Measurements from ENCODE around the gene SPATA6.
"Not testable (repeated sequence)": the region's sequence is repeated elsewhere in the genome, so short reads cannot be mapped to it uniquely, and the experiment has no call there.

The SPATA6 gene

GRCh38 chr1:48435312-48436002 is 36.5 kb downstream of the SPATA6 start:
- H3K36me3 Mint-ChIP-seq, H3K27me3 Mint-ChIP-seq, DNase-seq, CTCF ChIA-PET, H3K9me3 Mint-ChIP-seq, H3K27ac Mint-ChIP-seq, H3K4me1 Mint-ChIP-seq, H3K4me3 Mint-ChIP-seq: not testable (repeated sequence)

- Mint-ChIP-seq H3K27me3 (no peaks in the 10 kb centered on the region), H3K9me3 (peaks cover 2% of the 10 kb centered on the region), H3K27ac (no peak overlapping the region), H3K36me3 (no peaks in the 10 kb centered on the region), H3K4me1 (no peaks in the 10 kb centered on the region), H3K4me3 (no peak overlapping the region)
- CTCF ChIA-PET, result no interaction called here
- DNase-seq, result no peak
Observed at GRCh38 chr1:48430832-48431231, 41.2 kb downstream of the SPATA6 start.

- Mint-ChIP-seq H3K4me3 (no peak overlapping the region), H3K4me1 (no peaks in the 10 kb centered on the region), H3K9me3 (no peaks in the 10 kb centered on the region), H3K27me3 (no peaks in the 10 kb centered on the region), H3K36me3 (no peaks in the 10 kb centered on the region), H3K27ac (no peak overlapping the region)
- no peak for DNase-seq
- CTCF ChIA-PET, result no interaction called here
Observed at GRCh38 chr1:48422009-48422408, 50.0 kb downstream of the SPATA6 start.

- CTCF ChIA-PET, result no interaction called here
- Mint-ChIP-seq H3K36me3 (no peaks in the 10 kb centered on the region), H3K9me3 (no peaks in the 10 kb centered on the region), H3K27ac (peak overlapping the region; percentile 73), H3K4me3 (no peak overlapping the region), H3K4me1 (no peaks in the 10 kb centered on the region), H3K27me3 (no peaks in the 10 kb centered on the region)
- DNase-seq, result no peak
Observed at GRCh38 chr1:48418742-48419141, 53.3 kb downstream of the SPATA6 start.

GRCh38 chr1:48415050-48415449 is 57.0 kb downstream of the SPATA6 start:
- CTCF ChIA-PET, result no interaction called here
- Mint-ChIP-seq H3K27ac (no peak overlapping the region), H3K4me1 (no peaks in the 10 kb centered on the region), H3K4me3 (no peak overlapping the region), H3K9me3 (no peaks in the 10 kb centered on the region), H3K27me3 (no peaks in the 10 kb centered on the region), H3K36me3 (no peaks in the 10 kb centered on the region)
- no peak for DNase-seq

GRCh38 chr1:48414264-48414663 is 57.7 kb downstream of the SPATA6 start:
- no peak overlapping the region for H3K4me3 Mint-ChIP-seq
- no peaks in the 10 kb centered on the region for H3K36me3 Mint-ChIP-seq
- no peaks in the 10 kb centered on the region for H3K4me1 Mint-ChIP-seq
- H3K9me3 Mint-ChIP-seq, result no peaks in the 10 kb centered on the region
- no peaks in the 10 kb centered on the region for H3K27me3 Mint-ChIP-seq
- CTCF ChIA-PET, result no interaction called here
- no peak overlapping the region for H3K27ac Mint-ChIP-seq
- no peak for DNase-seq

- CTCF ChIA-PET, result no interaction called here
- H3K27me3 Mint-ChIP-seq, result no peaks in the 10 kb centered on the region
- H3K4me3 Mint-ChIP-seq, result no peak overlapping the region
- no peaks in the 10 kb centered on the region for H3K4me1 Mint-ChIP-seq
- no peaks in the 10 kb centered on the region for H3K36me3 Mint-ChIP-seq
- DNase-seq, result no peak
- H3K27ac Mint-ChIP-seq, result no peak overlapping the region
- no peaks in the 10 kb centered on the region for H3K9me3 Mint-ChIP-seq
Observed at GRCh38 chr1:48405940-48406339, 66.1 kb downstream of the SPATA6 start.

GRCh38 chr1:48405400-48405799 is 66.6 kb downstream of the SPATA6 start:
- no peaks in the 10 kb centered on the region for H3K27me3 Mint-ChIP-seq
- no peak for DNase-seq
- H3K4me1 Mint-ChIP-seq, result no peaks in the 10 kb centered on the region
- H3K27ac Mint-ChIP-seq, result no peak overlapping the region
- no peaks in the 10 kb centered on the region for H3K9me3 Mint-ChIP-seq
- no peak overlapping the region for H3K4me3 Mint-ChIP-seq
- no peaks in the 10 kb centered on the region for H3K36me3 Mint-ChIP-seq
- CTCF ChIA-PET, result no interaction called here

- CTCF ChIA-PET, result no interaction called here
- H3K4me1 Mint-ChIP-seq, result no peaks in the 10 kb centered on the region
- no peak overlapping the region for H3K27ac Mint-ChIP-seq
Observed at GRCh38 chr1:48402599-48402998, 69.4 kb downstream of the SPATA6 start.

GRCh38 chr1:48396208-48396607 is 75.8 kb downstream of the SPATA6 start:
- no peaks in the 10 kb centered on the region for H3K4me1 Mint-ChIP-seq
- no peak for DNase-seq
- H3K4me3 Mint-ChIP-seq, result no peak overlapping the region
- no peaks in the 10 kb centered on the region for H3K9me3 Mint-ChIP-seq
- CTCF ChIA-PET, result no interaction called here
- H3K36me3 Mint-ChIP-seq, result no peaks in the 10 kb centered on the region
- H3K27me3 Mint-ChIP-seq, result no peaks in the 10 kb centered on the region
- H3K27ac Mint-ChIP-seq, result no peak overlapping the region

More at GRCh38 chr1:48402599-48402998, 69.4 kb downstream of the SPATA6 start:
- Mint-ChIP-seq H3K36me3 (no peaks in the 10 kb centered on the region), H3K9me3 (no peaks in the 10 kb centered on the region), H3K4me3 (no peak overlapping the region), H3K27me3 (no peaks in the 10 kb centered on the region)
- no peak for DNase-seq

GRCh38 chr1:48391926-48392325 is 80.1 kb downstream of the SPATA6 start:
- H3K36me3 Mint-ChIP-seq, result no peaks in the 10 kb centered on the region
- DNase-seq, result no peak
- H3K4me1 Mint-ChIP-seq, result no peaks in the 10 kb centered on the region
- H3K9me3 Mint-ChIP-seq, result no peaks in the 10 kb centered on the region
- H3K4me3 Mint-ChIP-seq, result no peak overlapping the region
- no peak overlapping the region for H3K27ac Mint-ChIP-seq
- H3K27me3 Mint-ChIP-seq, result no peaks in the 10 kb centered on the region
- CTCF ChIA-PET, result no interaction called here

- no peak overlapping the region for H3K27ac Mint-ChIP-seq
- CTCF ChIA-PET, result no interaction called here
- H3K9me3 Mint-ChIP-seq, result no peaks in the 10 kb centered on the region
- no peaks in the 10 kb centered on the region for H3K36me3 Mint-ChIP-seq
- H3K27me3 Mint-ChIP-seq, result no peaks in the 10 kb centered on the region
- DNase-seq, result no peak
- H3K4me1 Mint-ChIP-seq, result no peaks in the 10 kb centered on the region
- H3K4me3 Mint-ChIP-seq, result no peak overlapping the region
Observed at GRCh38 chr1:48387409-48387808, 84.6 kb downstream of the SPATA6 start.

GRCh38 chr1:48374785-48375184 is 97.2 kb downstream of the SPATA6 start:
- no peak overlapping the region for H3K4me3 Mint-ChIP-seq
- DNase-seq, result no peak
- CTCF ChIA-PET, result no interaction called here
- peaks cover 5% of the 10 kb centered on the region for H3K9me3 Mint-ChIP-seq
- no peaks in the 10 kb centered on the region for H3K27me3 Mint-ChIP-seq
- H3K4me1 Mint-ChIP-seq, result no peaks in the 10 kb centered on the region
- no peak overlapping the region for H3K27ac Mint-ChIP-seq
- H3K36me3 Mint-ChIP-seq, result no peaks in the 10 kb centered on the region

GRCh38 chr1:48371598-48371997 is 100.4 kb downstream of the SPATA6 start:
- Mint-ChIP-seq H3K27me3 (no peaks in the 10 kb centered on the region), H3K4me1 (no peaks in the 10 kb centered on the region), H3K9me3 (peaks cover 10% of the 10 kb centered on the region), H3K36me3 (no peaks in the 10 kb centered on the region), H3K27ac (no peak overlapping the region), H3K4me3 (no peak overlapping the region)
- DNase-seq, result no peak
- CTCF ChIA-PET, result no interaction called here

GRCh38 chr1:48362901-48363300 is 109.1 kb downstream of the SPATA6 start:
- Mint-ChIP-seq H3K27ac (no peak overlapping the region), H3K4me1 (no peaks in the 10 kb centered on the region), H3K9me3 (no peaks in the 10 kb centered on the region), H3K27me3 (no peaks in the 10 kb centered on the region), H3K4me3 (no peak overlapping the region), H3K36me3 (no peaks in the 10 kb centered on the region)
- DNase-seq, result no peak
- CTCF ChIA-PET, result no interaction called here

- CTCF ChIA-PET, result no interaction called here
Observed at GRCh38 chr1:48356901-48357300, 115.1 kb downstream of the SPATA6 start.

More at GRCh38 chr1:48356901-48357300, 115.1 kb downstream of the SPATA6 start:
- no peaks in the 10 kb centered on the region for H3K9me3 Mint-ChIP-seq
- no peak overlapping the region for H3K27ac Mint-ChIP-seq
- H3K27me3 Mint-ChIP-seq, result no peaks in the 10 kb centered on the region
- H3K36me3 Mint-ChIP-seq, result no peaks in the 10 kb centered on the region
- no peak overlapping the region for H3K4me3 Mint-ChIP-seq
- H3K4me1 Mint-ChIP-seq, result no peaks in the 10 kb centered on the region
- no peak for DNase-seq

All from activated naive CD4-positive, alpha-beta T cell treated with anti-CD3 and anti-CD28 coated beads, Interleukin-2, amount 10 ng/mL, durations not matched to agents 7 days and 5 days (primary cell).